A549 (cell line): ENCODE measurements around the gene ACSL5. TPM values are rescaled to one million over a fixed set of nuclear protein-coding genes. Genes with fewer than 3 reads are reported as not detected.

Experiments used
- ATOH8 ChIP-seq: fragments of 250-450 bp; sonication (Bioruptor Pico); IDR thresholded peaks from 2 replicates; pipeline ENCODE4 v1.5.0; 2020; ENCODE audit warnings: low read depth, mild to moderate bottlenecking, moderate library complexity
- CBX2 ChIP-seq: fragments of 200-600 bp; sonication (generic); IDR thresholded peaks from 2 replicates; pipeline ENCODE4 v1.6.1; 2016; ENCODE audit warnings: low read depth, mild to moderate bottlenecking, borderline replicate concordance
- CBX8 ChIP-seq: fragments of 200-600 bp; sonication (generic); IDR thresholded peaks from 2 replicates; pipeline ENCODE4 v1.6.1; 2016
- CHD2 ChIP-seq: fragments of 150-350 bp; IDR thresholded peaks from 2 replicates; pipeline ENCODE4 v1.6.1; 2014; ENCODE audit warnings: low read length; ENCODE audit not compliant: partially characterized antibody
- CHD4 ChIP-seq: fragments of 200-600 bp; sonication (generic); IDR thresholded peaks from 2 replicates; pipeline ENCODE4 v1.6.1; 2016; ENCODE audit warnings: antibody characterized with exemption, mild to moderate bottlenecking, borderline replicate concordance
- CTCF ChIP-seq: fragments of >200 bp; sonication (Bioruptor Twin); formaldehyde crosslinking; IDR thresholded peaks from 3 replicates; pipeline ENCODE4 v1.5.1; 2016
- EHF ChIP-seq: fragments of 250-450 bp; sonication (Bioruptor Pico); IDR thresholded peaks from 2 replicates; pipeline ENCODE4 v1.5.0; 2020; ENCODE audit warnings: mild to moderate bottlenecking
- ELK1 ChIP-seq: fragments of 150-350 bp; IDR thresholded peaks from 2 replicates; pipeline ENCODE4 v1.6.1; 2014; ENCODE audit warnings: low read depth, mild to moderate bottlenecking, low read length
- ESRRA ChIP-seq: fragments of 150-350 bp; IDR thresholded peaks from 2 replicates; pipeline ENCODE4 v1.6.1; 2014; ENCODE audit warnings: mild to moderate bottlenecking, low read length, borderline replicate concordance
- FOSL2 ChIP-seq, 2 experiments: fragments of 450-650 bp in 1 of 2; fragments of >200 bp in 1 of 2; sonication (Bioruptor Twin) in 1 of 2; formaldehyde crosslinking; IDR thresholded peaks; 2 replicates each; pipeline versions ENCODE4 v1.5.0 to v1.6.1; 2016 to 2020; ENCODE audit warnings: mild to moderate bottlenecking in 1 of 2, moderate library complexity in 1 of 2
- FOXS1 ChIP-seq: fragments of 250-450 bp; sonication (Bioruptor Pico); IDR thresholded peaks from 2 replicates; pipeline ENCODE4 v1.5.0; 2020; ENCODE audit warnings: mild to moderate bottlenecking, moderate library complexity
- GATA3 ChIP-seq: IDR thresholded peaks from 2 replicates; pipeline ENCODE4 v1.6.1; 2012; ENCODE audit warnings: borderline replicate concordance
- HDAC2 ChIP-seq: fragments of 200-600 bp; sonication (generic); IDR thresholded peaks from 2 replicates; pipeline ENCODE4 v1.6.1; 2016
- HEYL ChIP-seq: fragments of 250-450 bp; sonication (Bioruptor Pico); IDR thresholded peaks from 2 replicates; pipeline ENCODE4 v1.8.0; 2021; ENCODE audit warnings: mild to moderate bottlenecking, moderate library complexity
- HOXB13 ChIP-seq: fragments of 250-450 bp; sonication (Bioruptor Pico); IDR thresholded peaks from 2 replicates; pipeline ENCODE4 v1.5.0; 2020; ENCODE audit warnings: low read depth, mild to moderate bottlenecking, moderate library complexity
- HOXB5 ChIP-seq: fragments of 250-450 bp; sonication (Bioruptor Pico); IDR thresholded peaks from 2 replicates; pipeline ENCODE4 v1.5.0; 2020; ENCODE audit warnings: mild to moderate bottlenecking, moderate library complexity
- JUN ChIP-seq, 2 experiments: fragments of >200 bp; sonication (Bioruptor Twin); formaldehyde crosslinking; IDR thresholded peaks; 2 replicates in 1 of 2; 3 replicates in 1 of 2; pipeline ENCODE4 v1.6.1; 2016 to 2017
- KDM5A ChIP-seq: fragments of 200-600 bp; sonication (generic); IDR thresholded peaks from 2 replicates; pipeline ENCODE4 v1.6.1; 2016; ENCODE audit warnings: antibody characterized with exemption, mild to moderate bottlenecking
- MAFK ChIP-seq: fragments of 450-650 bp; IDR thresholded peaks from 2 replicates; pipeline ENCODE4 v1.6.1; 2014; ENCODE audit not compliant: partially characterized antibody
- MYC ChIP-seq: IDR thresholded peaks from 2 replicates; pipeline ENCODE4 v1.6.1; 2012; ENCODE audit warnings: mild to moderate bottlenecking, inconsistent platforms, low read length, improper control_type of control experiment, borderline replicate concordance
- NFE2L2 ChIP-seq: fragments of 150-350 bp; conservative IDR thresholded peaks from 2 replicates; pipeline ENCODE4 v1.6.1; 2014; ENCODE audit warnings: low read length
- NPAS2 ChIP-seq: fragments of 250-450 bp; sonication (Bioruptor Pico); IDR thresholded peaks from 2 replicates; pipeline ENCODE4 v1.8.0; 2022; ENCODE audit warnings: mild to moderate bottlenecking, moderate library complexity, borderline replicate concordance
- NR3C1 ChIP-seq: fragments of >200 bp; sonication (Bioruptor Twin); formaldehyde crosslinking; IDR thresholded peaks from 3 replicates; pipeline ENCODE4 v1.6.1; 2017
- PBX3 ChIP-seq: IDR thresholded peaks from 2 replicates; pipeline ENCODE4 v1.6.1; 2012
- PHF8 ChIP-seq: fragments of 200-600 bp; sonication (generic); IDR thresholded peaks from 2 replicates; pipeline ENCODE4 v1.6.1; 2016; ENCODE audit warnings: low read depth, mild to moderate bottlenecking, antibody characterized with exemption, moderate library complexity, borderline replicate concordance
- POLR2AphosphoS2 ChIP-seq: conservative IDR thresholded peaks from 2 replicates; pipeline ENCODE4 v1.6.1; 2012; ENCODE audit warnings: low read length, improper control_type of control experiment, inconsistent platforms
- RARB ChIP-seq: fragments of 250-450 bp; sonication (Bioruptor Pico); IDR thresholded peaks from 2 replicates; pipeline ENCODE4 v1.8.0; 2021; ENCODE audit warnings: mild to moderate bottlenecking, moderate library complexity
- RCOR1 ChIP-seq: fragments of 150-350 bp; IDR thresholded peaks from 2 replicates; pipeline ENCODE4 v1.6.1; 2014; ENCODE audit warnings: antibody characterized with exemption, low read length, low read depth
- REST ChIP-seq: fragments of 200-600 bp; sonication (generic); IDR thresholded peaks from 2 replicates; pipeline ENCODE4 v1.6.1; 2016; ENCODE audit warnings: antibody characterized with exemption, mild to moderate bottlenecking, moderate library complexity
- RNF2 ChIP-seq: fragments of 200-600 bp; sonication (generic); IDR thresholded peaks from 2 replicates; pipeline ENCODE4 v1.6.1; 2016; ENCODE audit warnings: low read depth, mild to moderate bottlenecking, antibody characterized with exemption, moderate library complexity, borderline replicate concordance
- SREBF2 ChIP-seq: fragments of 450-650 bp; IDR thresholded peaks from 2 replicates; pipeline ENCODE4 v1.6.1; 2014; ENCODE audit warnings: mild to moderate bottlenecking, moderate library complexity
- USF2 ChIP-seq: fragments of 450-650 bp; IDR thresholded peaks from 2 replicates; pipeline ENCODE4 v1.6.1; 2014; ENCODE audit warnings: antibody characterized with exemption
- ZFP36 ChIP-seq: fragments of 450-650 bp; IDR thresholded peaks from 2 replicates; pipeline ENCODE4 v1.6.1; 2014; ENCODE audit warnings: borderline replicate concordance; ENCODE audit not compliant: partially characterized antibody
- ZNF302 ChIP-seq: fragments of 250-450 bp; sonication (Bioruptor Pico); IDR thresholded peaks from 2 replicates; pipeline ENCODE4 v1.9.0; 2021; ENCODE audit warnings: inconsistent platforms, mild to moderate bottlenecking, moderate library complexity
- polyA plus RNA-seq, 4 experiments: library from polyadenylated mRNA; depleted of rRNA in 3 of 4; stranded (reverse); fragments of >200 nt; fragmentation: RNase III in 1 of 4; extraction: RNeasy Plus Mini Kit Qiagen cat#74134 plus additional on column Dnase treatment in 1 of 4; gene quantifications; 2 replicates in 3 of 4; 3 replicates in 1 of 4; pipeline ENCODE4 v1.2.3, GENCODE V29; 2011 to 2017

The ACSL5 gene
- polyA plus RNA-seq, 2 of the 4 experiments (the other 2 are of a cell fraction), result 0.15 to 0.25 TPM

GRCh38 chr10:112446855-112447619 lies 73.1 kb downstream of the ACSL5 start, which contains the start of the genes VTI1A and ZDHHC6 (continued):
- TF ChIP-seq MAFK (no peak), ATOH8 (CRISPR knock-in tag) (no peak), PHF8 (peak; percentile 47), FOXS1 (CRISPR knock-in tag) (no peak), ZNF302 (CRISPR knock-in tag) (no peak), RNF2 (no peak), FOSL2 (IDR thresholded peaks at IDR 0.05) (no peak), FOSL2 (CRISPR knock-in tag; IDR thresholded peaks at IDR 0.05) (no peak), CBX2 (no peak), NR3C1 (no peak), ELK1 (no peak), HOXB5 (CRISPR knock-in tag) (no peak), POLR2AphosphoS2 (no peak), HOXB13 (no peak), GATA3 (peak; percentile 25; the same call in 1 of the 2 replicates), RCOR1 (no peak), CBX8 (no peak), CHD4 (no peak), USF2 (no peak), HEYL (CRISPR knock-in tag) (no peak), RARB (CRISPR knock-in tag) (no peak), NFE2L2 (no peak), NPAS2 (no peak), ESRRA (no peak), KDM5A (peak; percentile 96), ZFP36 (no peak), JUN (IDR thresholded peaks at IDR 0.05) (peak; percentile 84 to 88), HDAC2 (peak; percentile 75; the same call in 1 of the 2 replicates), EHF (CRISPR knock-in tag) (peak; percentile 74; the same call in 1 of the 2 replicates), CHD2 (no peak), MYC (peak; percentile 59; the same call in 1 of the 2 replicates), PBX3 (no peak), CTCF (no peak), SREBF2 (no peak), REST (peak; percentile 42)
